Astrocyte (in vitro differentiated cells and primary cell): ENCODE measurements around the gene WDR41. TPM values are rescaled to one million over a fixed set of nuclear protein-coding genes. Genes with fewer than 3 reads are reported as not detected.

Source experiments
- DNase-seq: peaks from one replicate; pipeline ENCODE4 v3.0.0-alpha.2; 2010; ENCODE audit warnings: low read depth
- FAIRE-seq: peaks from 2 replicates; lab custom pipeline; 2011; peaks lifted over from hg19 to GRCh38; lab: Jason Lieb, UNC
- H2AFZ ChIP-seq: 2 replicates; pipeline ENCODE4 v1.6.0; 2012; ENCODE audit warnings: low read depth, low read length, inconsistent platforms
- H3K27ac ChIP-seq: 2 replicates; pipeline ENCODE4 v1.5.1; 2011; ENCODE audit warnings: low read depth, low read length, inconsistent platforms
- H3K27me3 ChIP-seq: 2 replicates; pipeline ENCODE4 v1.6.0; 2011; ENCODE audit warnings: low read length, inconsistent platforms; ENCODE audit not compliant: insufficient read depth
- H3K36me3 ChIP-seq: 2 replicates; pipeline ENCODE4 v1.5.1; 2011; ENCODE audit warnings: low read length, inconsistent platforms; ENCODE audit not compliant: insufficient read depth
- H3K4me1 ChIP-seq: 2 replicates; pipeline ENCODE4 v1.5.1; 2011; ENCODE audit warnings: low read length, inconsistent platforms; ENCODE audit not compliant: insufficient read depth
- H3K4me2 ChIP-seq: 2 replicates; pipeline ENCODE4 v1.6.0; 2012; ENCODE audit warnings: low read length, inconsistent platforms
- H3K4me3 ChIP-seq: 2 replicates; pipeline ENCODE4 v1.5.1; 2011; ENCODE audit warnings: low read depth, mild to moderate bottlenecking, low read length, inconsistent platforms; ENCODE audit not compliant: insufficient read depth
- H3K79me2 ChIP-seq: 2 replicates; pipeline ENCODE4 v1.6.0; 2012; ENCODE audit warnings: mild to moderate bottlenecking, low read length, inconsistent platforms; ENCODE audit not compliant: insufficient read depth
- H3K9ac ChIP-seq: 2 replicates; pipeline ENCODE4 v1.6.0; 2012; ENCODE audit warnings: mild to moderate bottlenecking, low read length, inconsistent platforms
- H3K9me3 ChIP-seq: 2 replicates; pipeline ENCODE4 v1.5.1; 2012; ENCODE audit warnings: low read depth, mild to moderate bottlenecking, low read length, inconsistent platforms; ENCODE audit not compliant: insufficient read depth
- H4K20me1 ChIP-seq: 2 replicates; pipeline ENCODE4 v1.6.0; 2012; ENCODE audit warnings: low read length, inconsistent platforms; ENCODE audit not compliant: insufficient read depth
- H3K27ac Mint-ChIP-seq: one replicate; pipeline ENCODE4 v1.8.0; 2021; ENCODE audit warnings: mild to moderate bottlenecking, mixed read lengths; ENCODE audit not compliant: unreplicated experiment
- H3K27me3 Mint-ChIP-seq: one replicate; pipeline ENCODE4 v1.8.0; 2021; ENCODE audit warnings: low read depth, mixed read lengths; ENCODE audit not compliant: unreplicated experiment
- H3K36me3 Mint-ChIP-seq: one replicate; pipeline ENCODE4 v1.8.0; 2021; ENCODE audit warnings: low read depth, mixed read lengths; ENCODE audit not compliant: unreplicated experiment
- H3K4me1 Mint-ChIP-seq: one replicate; pipeline ENCODE4 v1.8.0; 2021; ENCODE audit warnings: low read depth, mixed read lengths; ENCODE audit not compliant: unreplicated experiment
- H3K4me3 Mint-ChIP-seq: one replicate; pipeline ENCODE4 v1.8.0; 2021; ENCODE audit warnings: mild to moderate bottlenecking, moderate library complexity, mixed read lengths; ENCODE audit not compliant: unreplicated experiment
- H3K9me3 Mint-ChIP-seq: one replicate; pipeline ENCODE4 v1.8.0; 2021; ENCODE audit warnings: mild to moderate bottlenecking, mixed read lengths; ENCODE audit not compliant: unreplicated experiment
- CTCF ChIP-seq: IDR thresholded peaks from 2 replicates; pipeline ENCODE4 v1.5.1; 2011; ENCODE audit warnings: low read depth, mild to moderate bottlenecking, inconsistent platforms, low read length, moderate library complexity; ENCODE audit not compliant: insufficient read depth
- EZH2 ChIP-seq: IDR thresholded peaks from 2 replicates; pipeline ENCODE4 v1.6.1; 2012; ENCODE audit warnings: mild to moderate bottlenecking, low read length, inconsistent platforms; ENCODE audit not compliant: insufficient read depth
- total RNA-seq: library from RNA; stranded (reverse); gene quantifications from 2 replicates; pipeline ENCODE4 v1.2.1, GENCODE V29; 2021

Gene WDR41
- total RNA-seq, 1 donor from 2014 or later, result 115 TPM

GRCh38 chr5:77407152-77407551 is 85.0 kb downstream of the WDR41 start:
- DNase-seq, result no peak
- no peaks in the 10 kb centered on the region for H3K36me3 ChIP-seq
- H2AFZ ChIP-seq, result no peak overlapping the region
- TF ChIP-seq CTCF (no peak), EZH2 (no peak)
- no peaks in the 10 kb centered on the region for H4K20me1 ChIP-seq
- no peaks in the 10 kb centered on the region for H3K4me1 ChIP-seq
- no peak overlapping the region for H3K4me2 ChIP-seq
- Mint-ChIP-seq H3K27ac (no peak overlapping the region), H3K4me3 (no peak overlapping the region), H3K27me3 (peaks cover 16% of the 10 kb centered on the region), H3K36me3 (no peaks in the 10 kb centered on the region), H3K9me3 (peaks cover 2% of the 10 kb centered on the region), H3K4me1 (no peaks in the 10 kb centered on the region)
- H3K9me3 ChIP-seq, result no peaks in the 10 kb centered on the region
- no peak overlapping the region for H3K27ac ChIP-seq
- H3K79me2 ChIP-seq, result no peaks in the 10 kb centered on the region
- H3K4me3 ChIP-seq, result no peak overlapping the region
- FAIRE-seq, result no peak
- no peak overlapping the region for H3K9ac ChIP-seq
- H3K27me3 ChIP-seq, result no peaks in the 10 kb centered on the region

- Histone ChIP-seq H3K4me1 (no peaks in the 10 kb centered on the region), H3K9me3 (no peaks in the 10 kb centered on the region), H3K27ac (no peak overlapping the region), H3K27me3 (no peaks in the 10 kb centered on the region), H3K79me2 (no peaks in the 10 kb centered on the region), H3K4me2 (no peak overlapping the region), H4K20me1 (no peaks in the 10 kb centered on the region), H3K4me3 (no peak overlapping the region), H2AFZ (no peak overlapping the region), H3K36me3 (no peaks in the 10 kb centered on the region), H3K9ac (no peak overlapping the region)
- Mint-ChIP-seq H3K27me3 (peaks cover 13% of the 10 kb centered on the region), H3K4me1 (peaks cover 16% of the 10 kb centered on the region), H3K4me3 (no peak overlapping the region), H3K27ac (no peak overlapping the region), H3K36me3 (no peaks in the 10 kb centered on the region), H3K9me3 (peaks cover 2% of the 10 kb centered on the region)
- FAIRE-seq (no peak), DNase-seq (no peak)
- TF ChIP-seq CTCF (no peak), EZH2 (no peak)
These were observed 89.3 kb downstream of the WDR41 start for GRCh38 chr5:77402796-77403195.

GRCh38 chr5:77400645-77401044 is 91.5 kb downstream of the WDR41 start:
- Histone ChIP-seq H3K79me2 (no peaks in the 10 kb centered on the region), H3K36me3 (no peaks in the 10 kb centered on the region), H4K20me1 (no peaks in the 10 kb centered on the region), H3K27me3 (no peaks in the 10 kb centered on the region), H3K4me3 (no peak overlapping the region), H3K4me2 (no peak overlapping the region), H3K4me1 (no peaks in the 10 kb centered on the region), H3K27ac (no peak overlapping the region), H3K9ac (no peak overlapping the region), H2AFZ (no peak overlapping the region), H3K9me3 (no peaks in the 10 kb centered on the region)
- Mint-ChIP-seq H3K9me3 (peaks cover 2% of the 10 kb centered on the region), H3K36me3 (no peaks in the 10 kb centered on the region), H3K4me1 (peaks cover 20% of the 10 kb centered on the region), H3K27me3 (peaks cover 2% of the 10 kb centered on the region), H3K27ac (no peak overlapping the region), H3K4me3 (no peak overlapping the region)
- DNase-seq, result no peak
- no peak for FAIRE-seq
- TF ChIP-seq CTCF, result no peak
- TF ChIP-seq EZH2, result no peak
